22Rv1 (cell line): ENCODE measurements around the gene CCDC6.

Experiments used
- H3K27ac ChIP-seq: fragments of 450-650 bp; 2 replicates; pipeline ENCODE4 v1.5.1; 2017
- CTCF ChIP-seq: fragments of 450-650 bp; IDR thresholded peaks from 2 replicates; pipeline ENCODE4 v1.5.1; 2017; ENCODE audit warnings: mild to moderate bottlenecking
- ZFX ChIP-seq: fragments of 450-650 bp; IDR thresholded peaks from 2 replicates; pipeline ENCODE4 v1.6.1; 2017; ENCODE audit warnings: antibody characterized with exemption, borderline replicate concordance

The CCDC6 gene

DNA sequence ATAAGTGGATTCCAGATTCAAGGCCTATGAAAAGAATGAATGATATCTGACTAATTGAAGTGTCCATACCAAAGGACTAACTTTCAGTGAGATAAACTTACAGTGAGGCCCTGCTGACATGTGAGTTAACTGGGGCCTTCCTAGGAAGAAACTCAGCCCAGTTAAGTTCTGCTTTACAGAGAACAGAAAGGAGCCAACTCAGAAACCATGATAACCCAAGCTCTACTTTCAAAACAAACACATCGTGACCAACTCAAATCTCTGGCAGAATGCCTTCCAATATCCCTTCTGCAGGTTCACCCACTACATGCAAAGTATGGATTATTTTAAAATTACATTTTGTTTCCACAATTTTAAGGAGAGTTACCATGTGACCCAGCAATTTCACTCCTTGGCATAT is 77.3 kb downstream of the CCDC6 start:
- no peak for TF ChIP-seq CTCF
- TF ChIP-seq ZFX: no peak
- no peak overlapping the region for H3K27ac ChIP-seq

GRCh38 chr10:59825932-59826331 is 80.4 kb downstream of the CCDC6 start:
- TF ChIP-seq ZFX (no peak), CTCF (no peak)
- H3K27ac ChIP-seq: no peak overlapping the region

DNA sequence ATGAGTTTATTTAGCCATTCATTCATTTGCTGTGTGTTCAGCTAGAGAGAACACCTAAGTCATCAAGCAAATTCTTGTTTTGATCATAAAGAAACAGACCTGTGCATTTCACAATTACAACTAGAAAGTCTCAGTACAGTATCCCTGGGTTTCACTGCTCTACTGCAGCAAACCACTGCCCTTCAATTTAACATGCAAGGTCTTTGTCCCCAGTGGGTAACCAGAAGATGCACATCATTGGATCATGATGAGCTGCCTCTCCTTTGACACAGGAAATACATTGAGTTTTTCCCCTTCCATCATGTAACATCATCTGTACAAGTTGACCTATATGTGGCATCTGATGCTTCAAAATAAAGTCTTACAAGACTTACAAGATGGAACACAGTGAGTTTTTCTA is 82.6 kb downstream of the CCDC6 start:
- no peak overlapping the region for H3K27ac ChIP-seq
- no peak for TF ChIP-seq ZFX
- TF ChIP-seq CTCF: no peak

GRCh38 chr10:59823111-59823510 is 83.2 kb downstream of the CCDC6 start:
- no peak overlapping the region for H3K27ac ChIP-seq
- no peak for TF ChIP-seq CTCF
- no peak for TF ChIP-seq ZFX

- H3K27ac ChIP-seq: no peak overlapping the region
- TF ChIP-seq CTCF: no peak
- no peak for TF ChIP-seq ZFX
Observed at GRCh38 chr10:59820471-59820870, 85.9 kb downstream of the CCDC6 start.

DNA sequence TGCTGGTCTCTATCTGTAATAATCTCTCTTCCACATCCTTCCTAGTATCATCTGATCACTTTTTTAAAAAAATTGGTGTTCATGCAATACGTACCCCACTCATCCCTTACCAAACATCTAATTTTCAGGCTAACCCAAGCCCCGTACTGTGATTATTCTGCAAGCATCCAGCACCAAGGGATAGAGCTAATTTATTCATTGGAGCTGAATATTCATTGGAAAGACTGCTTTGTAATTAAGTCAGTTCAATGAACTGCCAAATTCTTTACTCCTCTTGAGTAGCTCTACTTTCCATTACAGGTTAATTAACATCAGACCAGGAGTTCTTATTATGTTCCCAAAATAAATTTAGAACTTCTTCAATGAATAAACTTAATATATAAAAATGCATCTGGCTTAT is 86.7 kb downstream of the CCDC6 start:
- H3K27ac ChIP-seq: no peak overlapping the region
- TF ChIP-seq CTCF (no peak), ZFX (no peak)

DNA sequence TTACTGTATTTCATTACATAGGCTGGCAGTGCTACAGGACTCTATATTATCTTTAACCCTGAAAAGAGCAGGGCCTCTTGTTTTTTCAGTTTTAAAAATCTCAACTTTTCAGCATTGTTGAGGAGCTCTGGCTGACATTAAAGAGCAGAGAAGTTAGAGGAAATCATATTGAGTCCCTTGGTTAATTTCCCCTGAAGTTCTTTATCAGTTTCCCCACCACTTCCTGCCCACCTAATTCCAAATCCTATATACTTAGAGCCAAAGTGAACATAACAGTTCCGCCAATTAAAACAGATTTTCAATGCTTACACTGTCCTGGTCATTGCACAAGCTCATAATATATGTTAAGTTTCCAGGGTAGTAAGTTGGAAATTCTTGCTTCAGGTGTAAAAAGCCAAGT is 87.1 kb downstream of the CCDC6 start:
- no peak for TF ChIP-seq ZFX
- no peak for TF ChIP-seq CTCF
- H3K27ac ChIP-seq: no peak overlapping the region

GRCh38 chr10:59817773-59818172 is 88.6 kb downstream of the CCDC6 start:
- TF ChIP-seq ZFX (no peak), CTCF (no peak)
- no peak overlapping the region for H3K27ac ChIP-seq
